H9 (cell line): ENCODE data around the gene SETDB2. TPM values are rescaled to one million over a fixed set of nuclear protein-coding genes. Genes with fewer than 3 reads are reported as not detected.

ENCODE experiments used
- DNase-seq: peaks from one replicate; pipeline ENCODE4 v3.0.0-alpha.2; 2017
- H2AFZ ChIP-seq: one replicate; pipeline ENCODE4 v1.6.1; 2013; ENCODE audit warnings: mild to moderate bottlenecking, low read length, control low read depth, moderate library complexity
- H2AK5ac ChIP-seq: 2 replicates; pipeline ENCODE4 v1.6.1; 2013; ENCODE audit warnings: low read length, control low read depth, mixed read lengths; ENCODE audit not compliant: insufficient read length
- H2BK120ac ChIP-seq: one replicate; pipeline ENCODE4 v1.6.1; 2013; ENCODE audit warnings: low read depth, mild to moderate bottlenecking, low read length, control low read depth, inconsistent platforms; ENCODE audit not compliant: poor library complexity, severe bottlenecking
- H2BK12ac ChIP-seq: 2 replicates; pipeline ENCODE4 v1.6.1; 2013; ENCODE audit warnings: low read length, control low read depth, mixed read lengths, low read depth; ENCODE audit not compliant: insufficient read length
- H2BK15ac ChIP-seq: 2 replicates; pipeline ENCODE4 v1.6.1; 2013; ENCODE audit warnings: low read depth, low read length, control low read depth
- H2BK20ac ChIP-seq: one replicate; pipeline ENCODE4 v1.6.1; 2013; ENCODE audit warnings: low read depth, mild to moderate bottlenecking, low read length, control low read depth, inconsistent platforms; ENCODE audit not compliant: poor library complexity, severe bottlenecking
- H2BK5ac ChIP-seq: 2 replicates; pipeline ENCODE4 v1.6.1; 2013; ENCODE audit warnings: low read length, control low read depth, mixed read lengths; ENCODE audit not compliant: insufficient read length
- H3K14ac ChIP-seq: 2 replicates; pipeline ENCODE4 v1.6.1; 2013; ENCODE audit warnings: low read length, control low read depth; ENCODE audit not compliant: insufficient read depth
- H3K18ac ChIP-seq: 2 replicates; pipeline ENCODE4 v1.6.1; 2013; ENCODE audit warnings: low read depth, mild to moderate bottlenecking, mixed read lengths, low read length, control low read depth; ENCODE audit not compliant: insufficient read length
- H3K23ac ChIP-seq: 2 replicates; pipeline ENCODE4 v1.6.1; 2013; ENCODE audit warnings: low read length, control low read depth, mixed read lengths, low read depth; ENCODE audit not compliant: insufficient read length
- H3K23me2 ChIP-seq: 2 replicates; pipeline ENCODE4 v1.6.1; 2013; ENCODE audit warnings: low read depth, mild to moderate bottlenecking, mixed read lengths, low read length, control low read depth; ENCODE audit not compliant: insufficient read length, poor library complexity, severe bottlenecking
- H3K27ac ChIP-seq: 2 replicates; pipeline ENCODE4 v1.5.1; 2013; ENCODE audit warnings: low read length, control low read depth, mixed read lengths, low read depth; ENCODE audit not compliant: insufficient read length
- H3K27me3 ChIP-seq: 2 replicates; pipeline ENCODE4 v1.6.1; 2013; ENCODE audit warnings: low read length, control low read depth, inconsistent platforms; ENCODE audit not compliant: insufficient read depth
- H3K4ac ChIP-seq: 2 replicates; pipeline ENCODE4 v1.6.1; 2013; ENCODE audit warnings: low read depth, mild to moderate bottlenecking, control low read depth, inconsistent platforms, low read length, moderate library complexity
- H3K4me1 ChIP-seq: 2 replicates; pipeline ENCODE4 v1.6.1; 2013; ENCODE audit warnings: low read length, control low read depth, inconsistent platforms; ENCODE audit not compliant: insufficient read depth
- H3K4me2 ChIP-seq: 2 replicates; pipeline ENCODE4 v1.6.1; 2013; ENCODE audit warnings: low read length, control low read depth, mixed read lengths; ENCODE audit not compliant: insufficient read length, insufficient read depth
- H3K56ac ChIP-seq: 2 replicates; pipeline ENCODE4 v1.6.1; 2013; ENCODE audit warnings: low read depth, mild to moderate bottlenecking, mixed read lengths, low read length, control low read depth; ENCODE audit not compliant: insufficient read length
- H3K79me1 ChIP-seq: 2 replicates; pipeline ENCODE4 v1.6.1; 2013; ENCODE audit warnings: low read depth, mild to moderate bottlenecking, moderate library complexity, low read length, control low read depth, inconsistent platforms; ENCODE audit not compliant: insufficient read depth, poor library complexity, severe bottlenecking
- H3K79me2 ChIP-seq: 2 replicates; pipeline ENCODE4 v1.6.1; 2013; ENCODE audit warnings: low read length, control low read depth, inconsistent platforms; ENCODE audit not compliant: insufficient read depth
- H3K9ac ChIP-seq: 2 replicates; pipeline ENCODE4 v1.6.1; 2013; ENCODE audit warnings: low read length, control low read depth, mixed read lengths; ENCODE audit not compliant: insufficient read length; ENCODE audit errors: extremely low read depth
- H3K9me3 ChIP-seq: one replicate; pipeline ENCODE4 v1.6.1; 2013; ENCODE audit warnings: low read depth, low read length, inconsistent platforms; ENCODE audit not compliant: control insufficient read depth
- H3T11ph ChIP-seq: one replicate; pipeline ENCODE4 v1.6.1; 2013; ENCODE audit warnings: mild to moderate bottlenecking, low read length, control low read depth, inconsistent platforms
- H4K20me1 ChIP-seq: one replicate; pipeline ENCODE4 v1.6.1; 2013; ENCODE audit not compliant: control insufficient read depth, insufficient read length, insufficient read depth
- H4K5ac ChIP-seq: 2 replicates; pipeline ENCODE4 v1.6.1; 2013; ENCODE audit warnings: low read depth, mild to moderate bottlenecking, mixed read lengths, low read length, control low read depth; ENCODE audit not compliant: insufficient read length
- H4K8ac ChIP-seq: replicated peaks from 2 replicates; pipeline ENCODE4 v1.6.1; 2013; ENCODE audit warnings: low read length, control low read depth, mixed read lengths, low read depth; ENCODE audit not compliant: insufficient read length
- H4K91ac ChIP-seq: 2 replicates; pipeline ENCODE4 v1.6.1; 2013; ENCODE audit warnings: low read depth, mild to moderate bottlenecking, moderate library complexity, mixed read lengths, low read length, control low read depth; ENCODE audit not compliant: insufficient read length
- H3K27ac Mint-ChIP-seq, 3 experiments: 2 replicates in 2 of 3; 3 replicates in 1 of 3; pipeline ENCODE4 v1.8.0; 2020 to 2021; ENCODE audit warnings: mixed read lengths in 3 of 3, mild to moderate bottlenecking in 1 of 3, moderate library complexity in 1 of 3
- H3K27me3 Mint-ChIP-seq: 2 replicates; pipeline ENCODE4 v1.8.0; 2021; ENCODE audit warnings: low read depth, mild to moderate bottlenecking, moderate library complexity, mixed read lengths
- H3K36me3 Mint-ChIP-seq, 3 experiments: 2 replicates in 2 of 3; 3 replicates in 1 of 3; pipeline ENCODE4 v1.8.0; 2020 to 2021; ENCODE audit warnings: low read depth in 3 of 3, mixed read lengths in 3 of 3; ENCODE audit not compliant: insufficient read depth in 1 of 3
- H3K4me1 Mint-ChIP-seq, 2 experiments: 2 replicates each; pipeline ENCODE4 v1.8.0; 2020; ENCODE audit warnings: mixed read lengths in 2 of 2
- H3K4me3 Mint-ChIP-seq, 2 experiments: 2 replicates in 1 of 2; 3 replicates in 1 of 2; pipeline ENCODE4 v1.8.0; 2020 to 2021; ENCODE audit warnings: mild to moderate bottlenecking in 2 of 2, mixed read lengths in 2 of 2, moderate library complexity in 1 of 2
- H3K9me3 Mint-ChIP-seq, 2 experiments: 2 replicates in 1 of 2; 3 replicates in 1 of 2; pipeline ENCODE4 v1.8.0; 2020; ENCODE audit warnings: mild to moderate bottlenecking in 2 of 2, mixed read lengths in 2 of 2, moderate library complexity in 1 of 2
- WGBS: extraction: QIAGEN DNeasy Blood & Tissue Kit; methylation state at CpG from one replicate; pipeline ENCODE4 v1.1.7; 2013; ENCODE audit warnings: missing lambda C conversion rate, low lambda C conversion rate, mixed read lengths; ENCODE audit not compliant: insufficient read length; ENCODE audit errors: extremely low coverage; 5-methylcytosine and 5-hydroxymethylcytosine counted together
- total RNA-seq: library from RNA; stranded (reverse); gene quantifications from 2 replicates; pipeline ENCODE4 v1.2.1, GENCODE V29; 2021
- TF ChIP-seq, protein P1 (sequence below): fragments of 200-600 bp; sonication (generic); conservative IDR thresholded peaks from 3 replicates; pipeline ENCODE4 v1.8.0; 2021; ENCODE audit warnings: antibody characterized with exemption, mild to moderate bottlenecking

Gene SETDB2
- total RNA-seq, 1 experiment from 2014 or later = 5.7 TPM

DNA sequence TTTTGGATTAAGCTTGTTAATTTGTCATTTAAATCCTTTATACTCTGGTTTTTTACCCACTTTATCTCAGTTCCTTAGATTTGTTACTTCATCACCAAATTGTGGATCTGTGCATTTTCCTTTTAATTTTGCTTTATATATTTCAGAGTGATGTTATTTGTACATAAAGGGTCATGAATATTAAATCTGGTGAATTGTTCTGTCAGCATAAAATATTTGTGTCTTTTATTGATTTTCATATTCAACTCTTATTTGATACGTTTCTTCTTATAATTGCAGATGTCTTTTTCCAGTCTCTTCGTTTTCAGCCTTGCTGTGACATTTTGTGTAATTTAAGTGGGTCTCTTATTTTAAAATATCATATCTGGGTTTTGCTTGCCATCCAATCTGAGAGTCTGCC lies 4.7 kb downstream of the SETDB2 start:
- H3K4me1 ChIP-seq = no peaks in the 10 kb centered on the region
- no peaks in the 10 kb centered on the region; a peak in 2 of 5 replicates for H3K9me3 Mint-ChIP-seq
- H3K9ac ChIP-seq = no peak overlapping the region
- H3K27me3 Mint-ChIP-seq = no peaks in the 10 kb centered on the region
- peaks cover 0 to 12% of the 10 kb centered on the region in 2 experiments; a peak in 1 of 4 replicates for H3K4me1 Mint-ChIP-seq
- H2BK120ac ChIP-seq = no peak overlapping the region
- no peak overlapping the region for H3K18ac ChIP-seq
- H3K4ac ChIP-seq = no peak overlapping the region
- H2AK5ac ChIP-seq = no peak overlapping the region
- no peak overlapping the region for H3K4me3 Mint-ChIP-seq
- H3K79me2 ChIP-seq = no peaks in the 10 kb centered on the region
- peaks cover 8% of the 10 kb centered on the region for H3K23me2 ChIP-seq
- H3T11ph ChIP-seq = no peak overlapping the region
- TF ChIP-seq, protein P1, sequence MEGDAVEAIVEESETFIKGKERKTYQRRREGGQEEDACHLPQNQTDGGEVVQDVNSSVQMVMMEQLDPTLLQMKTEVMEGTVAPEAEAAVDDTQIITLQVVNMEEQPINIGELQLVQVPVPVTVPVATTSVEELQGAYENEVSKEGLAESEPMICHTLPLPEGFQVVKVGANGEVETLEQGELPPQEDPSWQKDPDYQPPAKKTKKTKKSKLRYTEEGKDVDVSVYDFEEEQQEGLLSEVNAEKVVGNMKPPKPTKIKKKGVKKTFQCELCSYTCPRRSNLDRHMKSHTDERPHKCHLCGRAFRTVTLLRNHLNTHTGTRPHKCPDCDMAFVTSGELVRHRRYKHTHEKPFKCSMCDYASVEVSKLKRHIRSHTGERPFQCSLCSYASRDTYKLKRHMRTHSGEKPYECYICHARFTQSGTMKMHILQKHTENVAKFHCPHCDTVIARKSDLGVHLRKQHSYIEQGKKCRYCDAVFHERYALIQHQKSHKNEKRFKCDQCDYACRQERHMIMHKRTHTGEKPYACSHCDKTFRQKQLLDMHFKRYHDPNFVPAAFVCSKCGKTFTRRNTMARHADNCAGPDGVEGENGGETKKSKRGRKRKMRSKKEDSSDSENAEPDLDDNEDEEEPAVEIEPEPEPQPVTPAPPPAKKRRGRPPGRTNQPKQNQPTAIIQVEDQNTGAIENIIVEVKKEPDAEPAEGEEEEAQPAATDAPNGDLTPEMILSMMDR = no peak
- no peak overlapping the region for H4K91ac ChIP-seq
- H3K9me3 ChIP-seq = no peaks in the 10 kb centered on the region
- no peaks in the 10 kb centered on the region for H3K79me1 ChIP-seq
- no peak overlapping the region for H3K23ac ChIP-seq
- no peak overlapping the region for H2BK5ac ChIP-seq
- no peak overlapping the region for H2BK12ac ChIP-seq
- H3K14ac ChIP-seq = no peak overlapping the region
- no peak for DNase-seq
- H3K27me3 ChIP-seq = no peaks in the 10 kb centered on the region
- no CpG with 5 or more reads among the region's 2 CpGs for WGBS
- no peak overlapping the region for H4K5ac ChIP-seq
- H3K4me2 ChIP-seq = no peak overlapping the region
- no peak overlapping the region for H3K56ac ChIP-seq
- no peak overlapping the region for H4K8ac ChIP-seq
- no peak overlapping the region for H2BK15ac ChIP-seq
- peaks cover 0 to 1% (median 0%) of the 10 kb centered on the region in 3 experiments; a peak in 2 of 7 replicates for H3K36me3 Mint-ChIP-seq
- H3K27ac ChIP-seq = no peak overlapping the region
- no peak overlapping the region for H2AFZ ChIP-seq
- no peak overlapping the region for H3K27ac Mint-ChIP-seq
- no peaks in the 10 kb centered on the region for H4K20me1 ChIP-seq
- no peak overlapping the region for H2BK20ac ChIP-seq
